Epithelial cell of esophagus (primary cell): Measurements from ENCODE around the gene MEGF8.
A peak's percentile ranks its signal among the peaks of the same experiment; 100 is the strongest.

Source experiments
- DNase-seq: peaks from one replicate; pipeline ENCODE4 v3.0.0; 2010; ENCODE audit warnings: low read depth
- H3K4me3 ChIP-seq: 2 replicates; pipeline ENCODE4 v1.5.1; 2011; ENCODE audit warnings: mild to moderate bottlenecking, low read length, control low read depth
- CTCF ChIP-seq: IDR thresholded peaks from 2 replicates; pipeline ENCODE4 v1.5.1; 2011; ENCODE audit warnings: low read depth, mild to moderate bottlenecking, low read length, control low read depth, inconsistent platforms; ENCODE audit not compliant: insufficient read depth; ENCODE audit errors: missing control alignments

MEGF8 gene

GRCh38 chr19:42380155-42380554 is 54.7 kb downstream of the MEGF8 start:
- TF ChIP-seq CTCF: no peak
- H3K4me3 ChIP-seq: no peak overlapping the region
- DNase-seq: no peak

- DNase-seq: peak; percentile 76
- H3K4me3 ChIP-seq: peak overlapping the region; percentile 45
- peak; percentile 58 for TF ChIP-seq CTCF
These were observed 61.7 kb downstream of the MEGF8 start for GRCh38 chr19:42386974-42387707.

- TF ChIP-seq CTCF: no peak
These were observed 63.5 kb downstream of the MEGF8 start for GRCh38 chr19:42388851-42389489.

GRCh38 chr19:42389899-42390298 is 64.5 kb downstream of the MEGF8 start, which contains the start of gene CNFN:
TSS of gene CNFN (minus strand) at chr19:42390297. CDS start at chr19:42389037, 1,260 bp downstream.
- DNase-seq: no peak
- no peak for TF ChIP-seq CTCF
- no peak within 1 kb of the TSS for H3K4me3 ChIP-seq

More at GRCh38 chr19:42388851-42389489, 63.5 kb downstream of the MEGF8 start:
- H3K4me3 ChIP-seq: no peak overlapping the region
- no peak for DNase-seq

- TF ChIP-seq CTCF: no peak
- no peak overlapping the region for H3K4me3 ChIP-seq
- no peak for DNase-seq
These were observed 66.7 kb downstream of the MEGF8 start for GRCh38 chr19:42392165-42392564.

GRCh38 chr19:42394751-42395150 is 69.3 kb downstream of the MEGF8 start:
- H3K4me3 ChIP-seq: no peak overlapping the region
- TF ChIP-seq CTCF: no peak
- DNase-seq: no peak
